TTC549 (cell line): Measurements from ENCODE around the gene DIAPH2.

Experiments
- FAIRE-seq: peaks from 2 replicates; lab custom pipeline; 2012; peaks lifted over from hg19 to GRCh38; lab: Jason Lieb, UNC

DIAPH2 gene

DNA sequence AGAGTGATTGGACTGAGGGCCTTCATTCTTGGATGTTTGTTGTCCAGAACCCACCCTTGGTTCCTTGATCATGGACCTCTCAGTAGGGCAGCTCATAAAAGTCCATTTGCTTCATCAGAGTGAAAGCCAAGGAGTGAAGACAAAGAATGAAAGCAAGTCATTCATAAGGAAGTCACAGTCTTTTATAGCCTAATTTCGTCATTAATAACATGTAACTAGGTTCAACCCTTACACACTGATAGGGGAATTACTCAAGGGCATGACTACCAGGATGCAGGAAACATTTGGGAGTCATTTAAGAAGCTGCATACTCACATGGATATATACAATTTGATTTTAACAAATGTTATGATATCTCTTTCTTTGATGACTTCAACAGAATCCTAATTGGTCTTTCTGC is 294.3 kb downstream of the DIAPH2 start:
- no peak for FAIRE-seq

- no peak for FAIRE-seq
These were observed 295.1 kb downstream of the DIAPH2 start for GRCh38 chrX:96979766-96980165.

DNA sequence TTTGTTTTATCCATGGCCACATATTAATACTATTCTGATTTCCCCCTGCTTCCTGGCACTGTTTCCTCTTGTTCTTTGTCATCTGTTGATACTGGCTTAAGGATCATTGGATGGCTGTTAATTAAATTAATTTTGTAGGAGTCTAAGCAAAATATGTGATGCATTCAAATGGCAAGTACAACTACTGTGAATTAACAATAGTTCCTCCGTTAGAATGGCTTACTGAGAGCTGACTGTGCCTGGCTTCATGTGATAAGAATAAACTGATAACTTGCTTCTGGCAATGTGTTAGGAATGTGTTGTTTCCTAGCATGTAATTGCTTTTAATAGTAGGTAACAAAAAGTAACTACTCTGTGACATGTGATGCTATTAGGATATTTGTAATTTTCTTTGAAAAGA is 297.5 kb downstream of the DIAPH2 start:
- FAIRE-seq = no peak

DNA sequence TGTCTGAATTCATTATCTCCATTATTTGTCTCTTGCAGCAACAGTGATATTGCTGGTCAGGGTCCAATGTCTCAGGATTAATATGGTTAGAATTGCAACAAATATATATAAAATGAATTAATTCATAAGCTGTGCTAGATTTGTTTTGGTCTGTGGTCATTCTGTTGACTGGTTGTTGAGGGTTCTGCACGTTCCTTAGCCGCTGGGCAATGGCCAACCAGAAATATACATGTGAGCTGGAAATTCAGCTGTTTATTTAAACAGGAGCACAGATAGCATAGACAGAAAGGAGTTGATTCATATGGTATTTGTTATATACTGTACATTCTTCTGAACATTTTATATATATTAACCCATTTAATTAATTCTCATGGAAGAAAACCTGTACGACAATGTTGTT is 299.9 kb downstream of the DIAPH2 start:
- FAIRE-seq = no peak

DNA sequence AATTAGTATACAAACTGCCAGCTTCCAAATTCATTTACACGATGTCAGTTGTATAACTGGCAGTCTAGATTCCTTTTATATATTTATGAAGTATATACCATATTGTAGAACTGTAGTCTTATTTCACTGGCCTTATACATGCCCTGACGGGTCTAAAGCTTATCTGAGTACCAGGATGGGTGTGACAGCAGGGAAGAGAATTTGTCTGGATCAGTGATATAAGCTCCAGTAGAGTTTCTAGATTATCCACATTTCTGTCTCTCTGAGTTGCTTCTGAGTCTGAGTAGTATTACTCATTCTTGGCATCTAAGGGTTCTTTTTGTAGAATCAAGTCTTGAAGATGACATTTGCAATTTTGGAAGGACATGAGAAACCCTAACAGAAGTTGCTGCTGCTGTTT is 300.4 kb downstream of the DIAPH2 start:
- FAIRE-seq = no peak

GRCh38 chrX:96987228-96987627 is 302.6 kb downstream of the DIAPH2 start:
- FAIRE-seq = no peak

DNA sequence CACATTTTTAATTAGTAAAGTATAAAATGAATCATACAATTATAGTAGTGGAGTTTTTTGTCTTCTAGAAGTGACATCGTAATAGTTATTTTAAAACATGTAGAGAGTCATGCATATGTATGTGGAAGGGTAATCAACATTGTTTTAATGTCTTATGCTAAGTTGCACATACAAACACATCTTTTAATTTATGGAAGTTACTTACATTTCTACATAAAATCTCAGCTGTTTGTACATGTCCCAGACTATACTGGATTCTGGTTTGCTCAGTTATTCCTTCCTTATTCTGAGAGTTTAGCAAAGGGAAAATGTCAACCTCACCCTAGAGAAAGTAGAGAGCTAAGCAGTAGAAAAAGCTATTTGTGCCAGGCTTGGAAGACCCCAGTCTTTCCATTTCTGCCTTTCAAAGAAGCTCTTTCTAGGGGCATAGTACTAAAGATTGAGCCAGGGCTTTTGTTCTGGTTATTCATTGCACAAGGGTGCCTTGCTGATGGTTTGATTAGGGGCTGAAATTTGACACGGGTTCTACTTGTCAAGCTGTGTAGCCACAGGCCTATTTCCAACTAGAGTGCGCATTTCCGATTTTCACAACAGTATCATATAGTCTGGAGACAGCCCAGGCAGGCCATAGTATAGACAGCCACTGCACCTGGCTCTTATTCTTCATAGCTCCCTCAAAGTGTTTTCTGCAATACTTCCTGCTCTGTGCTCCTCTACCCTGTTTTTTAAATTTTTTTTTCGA is 305.4 kb downstream of the DIAPH2 start:
- FAIRE-seq = no peak

GRCh38 chrX:96994093-96994492 is 309.5 kb downstream of the DIAPH2 start:
- FAIRE-seq = no peak

DNA sequence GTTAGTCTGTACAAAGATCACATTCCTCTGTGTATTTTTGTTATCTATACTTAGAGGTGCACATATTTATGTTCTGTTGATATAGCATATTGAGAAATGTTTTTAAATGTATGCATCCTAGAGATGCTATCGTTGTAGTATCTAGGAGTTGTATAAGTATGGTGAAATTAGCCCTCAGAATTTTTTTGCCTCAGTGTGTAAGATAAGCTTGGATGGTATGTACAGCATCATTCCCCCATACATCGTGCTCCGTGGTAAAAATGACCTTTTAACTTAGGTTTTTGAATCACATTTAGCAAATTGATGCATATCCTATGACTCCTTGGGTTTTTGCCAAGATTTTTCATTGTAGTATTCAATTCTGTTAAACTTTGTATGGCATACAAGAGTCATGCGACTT is 312.6 kb downstream of the DIAPH2 start:
- FAIRE-seq = no peak

DNA sequence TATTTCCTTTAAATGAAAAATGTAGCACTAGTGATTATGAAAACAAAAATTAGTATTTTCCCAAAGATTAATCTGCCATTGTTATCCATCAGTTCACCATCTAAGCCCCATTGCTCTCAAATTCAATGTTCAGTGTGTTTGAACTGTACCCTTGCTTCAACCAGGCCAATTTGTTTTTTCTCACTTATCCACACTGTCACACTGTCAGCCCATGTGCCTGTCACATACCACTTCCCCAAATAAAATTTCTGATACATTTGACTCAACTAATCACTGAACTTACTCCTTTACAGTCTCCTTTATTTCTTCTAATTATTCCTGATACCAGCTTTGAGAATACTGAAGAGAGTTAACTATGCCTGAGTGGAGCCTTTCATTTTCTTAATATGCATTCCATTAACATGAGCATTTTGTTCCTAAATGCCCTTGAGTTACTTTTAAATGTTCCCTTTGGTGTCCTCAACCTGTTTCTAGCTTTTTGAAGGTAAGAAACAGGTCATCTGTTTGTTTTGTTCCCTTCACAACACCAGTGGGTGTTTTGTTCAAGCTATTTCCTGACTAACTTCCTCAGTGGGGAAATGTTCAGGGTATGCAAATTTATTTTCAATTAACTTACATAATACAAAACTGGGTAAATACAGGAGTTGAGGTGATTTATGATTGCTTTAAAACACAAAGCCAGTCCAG is 316.2 kb downstream of the DIAPH2 start:
- FAIRE-seq = no peak

GRCh38 chrX:97006167-97006566 is 321.5 kb downstream of the DIAPH2 start:
- no peak for FAIRE-seq

DNA sequence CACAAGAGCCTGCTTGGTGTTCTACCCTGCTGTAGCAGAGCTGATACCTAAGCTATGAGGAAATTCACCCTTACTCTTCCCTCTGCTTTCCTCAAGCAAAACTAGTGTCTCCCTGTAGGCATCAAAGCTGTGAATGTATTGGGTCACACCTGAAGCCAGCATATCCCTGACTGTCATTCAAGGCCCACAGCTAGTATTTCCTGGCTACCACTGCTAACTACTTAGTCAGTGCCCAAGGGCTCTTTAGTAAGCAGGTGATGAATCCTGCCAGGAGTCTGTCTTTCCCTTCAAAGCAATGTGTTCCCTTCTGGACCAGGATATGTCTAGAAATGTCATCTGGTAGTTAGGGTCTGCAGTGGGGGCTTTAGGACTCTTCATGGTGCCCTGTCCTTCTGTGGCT is 324.7 kb downstream of the DIAPH2 start:
- no peak for FAIRE-seq

DNA sequence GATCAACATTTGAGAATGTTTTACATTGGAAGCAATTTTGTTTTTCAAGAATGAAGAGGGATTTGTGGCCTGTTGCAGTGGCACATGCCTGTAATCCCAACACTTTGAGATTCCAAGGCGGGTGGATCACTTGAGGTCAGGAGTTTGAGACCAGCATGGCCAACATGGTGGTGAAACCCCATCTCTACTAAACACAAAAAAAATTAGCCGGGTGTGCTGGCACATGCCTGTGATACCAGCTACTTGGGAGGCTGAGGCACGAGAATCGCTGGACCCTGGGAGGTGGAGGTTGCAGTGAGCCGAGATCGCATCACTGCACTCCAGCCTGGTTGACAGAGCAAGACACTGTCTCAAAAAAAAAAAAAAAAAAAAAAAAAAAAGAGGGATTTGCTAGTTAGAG is 326.9 kb downstream of the DIAPH2 start:
- FAIRE-seq = no peak

DNA sequence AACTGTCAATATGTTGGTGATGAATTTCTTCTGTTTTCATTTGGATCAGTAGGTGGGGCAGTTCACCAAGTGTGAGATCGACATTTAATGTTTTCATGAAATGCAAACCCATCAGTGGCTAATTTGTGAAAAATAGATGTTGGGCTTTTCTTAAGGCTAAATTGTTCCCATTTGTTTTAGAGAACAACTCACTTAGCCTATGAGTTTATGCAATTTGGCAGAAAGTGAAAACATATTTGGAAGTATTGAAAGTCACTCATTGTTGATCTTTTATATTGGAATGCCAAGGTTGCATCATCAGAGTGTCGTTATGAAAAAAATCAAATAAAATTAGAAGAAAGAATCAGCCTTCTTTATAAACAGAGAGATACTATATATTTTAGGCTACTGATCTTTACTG is 331.5 kb downstream of the DIAPH2 start:
- FAIRE-seq = no peak

DNA sequence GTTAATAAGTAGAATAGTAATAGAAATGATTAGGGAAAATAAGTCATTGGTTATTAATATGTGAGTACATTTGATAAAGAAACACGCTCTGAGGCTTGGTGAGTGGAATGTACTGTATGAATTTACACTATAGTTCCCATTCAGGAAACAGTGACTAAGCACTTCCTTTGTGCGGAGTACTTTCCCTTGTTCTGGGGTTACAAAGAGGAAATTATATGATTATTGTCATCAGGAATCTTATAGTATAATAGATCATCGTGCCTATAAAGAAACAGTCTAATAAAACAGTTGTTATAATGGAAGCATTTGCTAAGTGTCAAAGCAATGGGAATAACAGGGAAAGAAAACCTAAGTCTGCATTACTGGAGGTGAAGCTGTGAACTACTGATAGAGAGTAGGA is 337.0 kb downstream of the DIAPH2 start:
- FAIRE-seq = no peak

DNA sequence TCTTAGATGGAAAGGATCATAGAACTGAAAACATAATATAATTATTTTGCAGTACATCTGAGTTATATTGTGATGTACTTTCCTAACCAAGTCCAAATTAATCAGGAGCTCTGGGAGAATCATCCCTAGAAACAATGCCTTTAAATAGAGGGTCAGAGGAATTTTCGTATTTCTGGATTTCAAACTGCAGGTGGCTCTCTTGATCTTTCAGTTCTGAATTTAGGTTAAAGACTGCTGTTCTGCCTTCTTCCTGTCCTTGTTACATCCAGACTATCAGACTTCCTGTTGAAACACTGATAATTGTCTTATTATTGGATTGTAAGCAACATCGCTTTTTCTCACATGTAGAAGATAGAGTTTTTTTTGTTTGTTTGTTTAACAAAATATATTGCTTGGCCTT is 341.8 kb downstream of the DIAPH2 start:
- no peak for FAIRE-seq

DNA sequence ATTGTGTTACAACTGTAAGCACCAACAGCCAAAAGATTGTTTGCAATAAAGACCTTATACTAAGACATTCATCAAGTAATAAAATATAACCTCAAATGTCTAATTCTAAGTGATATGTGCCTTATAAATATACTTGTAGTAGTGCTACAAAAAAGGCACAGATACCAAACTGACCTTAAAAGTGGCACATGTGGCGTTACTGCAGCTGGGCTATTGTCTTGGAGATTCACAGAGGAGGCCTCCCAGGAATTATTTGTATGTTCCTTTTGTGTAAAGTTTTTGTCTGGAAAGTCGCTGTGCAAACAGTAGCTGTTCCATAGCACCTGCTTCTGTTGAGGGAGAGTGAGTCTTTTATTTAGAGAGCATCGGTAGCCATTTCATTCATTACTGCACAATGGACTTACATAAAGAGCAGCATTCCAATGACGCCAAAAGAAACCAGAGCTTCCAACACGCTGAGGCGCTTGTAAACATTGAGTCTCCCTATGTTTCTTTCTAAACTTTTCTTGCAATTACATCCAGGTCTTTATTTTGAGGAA is 342.8 kb downstream of the DIAPH2 start:
- FAIRE-seq = no peak

DNA sequence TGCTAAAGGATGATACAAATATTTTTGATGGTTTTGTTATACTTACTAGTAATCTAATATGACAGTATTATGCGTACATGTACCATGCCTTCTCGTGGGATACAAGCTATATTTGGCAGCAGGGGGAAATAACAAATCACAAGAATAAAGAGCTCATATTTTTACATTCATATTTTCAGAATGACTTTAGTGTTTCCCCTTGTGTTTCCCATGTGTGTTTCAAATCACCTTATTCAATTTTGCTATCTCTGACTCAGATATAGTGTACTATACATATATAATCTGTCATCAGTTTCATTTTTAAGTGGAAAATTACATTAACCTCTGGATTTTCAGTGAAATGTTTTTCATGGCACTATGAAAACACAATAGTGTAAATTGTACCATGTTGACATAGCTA is 345.8 kb downstream of the DIAPH2 start:
- no peak for FAIRE-seq

GRCh38 chrX:97030947-97031346 is 346.3 kb downstream of the DIAPH2 start:
- no peak for FAIRE-seq

- no peak for FAIRE-seq
These were observed 354.9 kb downstream of the DIAPH2 start for GRCh38 chrX:97039363-97040029.

GRCh38 chrX:97045470-97045869 is 360.8 kb downstream of the DIAPH2 start:
- FAIRE-seq = no peak

DNA sequence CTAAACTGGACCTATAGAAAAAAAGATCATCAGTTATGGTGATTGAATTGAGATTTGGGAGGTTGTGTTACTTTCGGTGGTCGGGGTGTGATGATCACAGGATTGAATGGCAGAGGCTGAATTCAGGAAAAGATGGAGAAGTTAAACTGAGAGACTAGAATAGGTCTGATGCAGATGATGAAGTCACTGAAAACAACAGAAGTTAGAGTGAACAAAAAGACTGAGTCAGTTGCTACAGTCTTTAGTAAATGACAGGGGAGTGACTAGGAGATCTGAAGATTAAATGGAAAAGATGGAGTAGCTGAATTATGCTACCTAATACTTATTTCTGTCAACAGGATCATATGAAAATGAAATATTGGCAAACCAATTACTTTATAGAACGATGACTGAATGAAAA is 362.2 kb downstream of the DIAPH2 start:
- FAIRE-seq = no peak

GRCh38 chrX:97050392-97050791 is 365.8 kb downstream of the DIAPH2 start:
- FAIRE-seq = no peak
